Endothelial cell of umbilical vein (primary cell): ENCODE measurements around the gene KCNJ4. TPM values are rescaled to one million over a fixed set of nuclear protein-coding genes. Genes with fewer than 3 reads are reported as not detected.

Experiments used
- BruUV-seq: library from RNA; stranded (reverse); fragments of 400-500 nt; replicated peaks from 2 replicates; lab custom pipeline; 2021; lab: Mats Ljungman, UMichigan
- CTCF ChIA-PET: fragments of 300-600, 350-600 bp; sonication (Branson Sonifier 250); formaldehyde crosslinking; loops from one replicate; lab custom pipeline; 2021; ENCODE audit warnings: antibody characterized with exemption, inconsistent platforms; lab: Charles Lee
- POLR2A ChIA-PET: fragments of 300-600, 350-600 bp; sonication (Branson Sonifier 250); formaldehyde crosslinking; loops from one replicate; lab custom pipeline; 2021; ENCODE audit warnings: antibody characterized with exemption, inconsistent platforms; lab: Charles Lee
- DNase-seq: peaks from one replicate; pipeline ENCODE4 v3.0.0-alpha.2; 2011; ENCODE audit warnings: low read depth, low spot score
- FAIRE-seq: peaks from 2 replicates; lab custom pipeline; 2011; peaks lifted over from hg19 to GRCh38; lab: Jason Lieb, UNC
- H2AFZ ChIP-seq: 2 replicates; pipeline ENCODE4 v1.6.0; 2012; ENCODE audit warnings: low read depth, low read length, control low read depth, inconsistent platforms
- H3K27ac ChIP-seq: 2 replicates; pipeline ENCODE4 v1.5.1; 2011; ENCODE audit warnings: low read depth, mild to moderate bottlenecking, control low read depth, low read length, moderate library complexity; ENCODE audit not compliant: insufficient read depth
- H3K27me3 ChIP-seq, 2 experiments: 2 replicates each; pipeline versions ENCODE4 v1.6.0 to v1.6.1; 2011; ENCODE audit warnings: low read length in 2 of 2, mixed read lengths in 1 of 2; ENCODE audit not compliant: control insufficient read depth in 2 of 2, insufficient read depth in 2 of 2
- H3K36me3 ChIP-seq, 2 experiments: 2 replicates in 1 of 2; 3 replicates in 1 of 2; pipeline ENCODE4 v1.5.1; 2011; ENCODE audit warnings: low read length in 2 of 2, mild to moderate bottlenecking in 1 of 2, moderate library complexity in 1 of 2; ENCODE audit not compliant: control insufficient read depth in 2 of 2, insufficient read depth in 2 of 2; ENCODE audit errors: extremely low read depth in 1 of 2
- H3K4me1 ChIP-seq: 3 replicates; pipeline ENCODE4 v1.5.1; 2011; ENCODE audit warnings: mild to moderate bottlenecking, low read length; ENCODE audit not compliant: control insufficient read depth, insufficient read depth; ENCODE audit errors: extremely low read depth
- H3K4me2 ChIP-seq: 2 replicates; pipeline ENCODE4 v1.6.1; 2011; ENCODE audit warnings: low read length, control low read depth, mixed read lengths; ENCODE audit not compliant: insufficient read depth
- H3K4me3 ChIP-seq, 3 experiments: fragments of 200-600 bp in 1 of 3; sonication (generic), shearing (Covaris generic) in 1 of 3; replicated peaks in 1 of 3; 2 replicates each; pipeline ENCODE4 v1.5.1; 2011 to 2016; ENCODE audit warnings: control low read depth in 3 of 3, low read length in 3 of 3, mild to moderate bottlenecking in 2 of 3, inconsistent platforms in 1 of 3, low read depth in 1 of 3, moderate library complexity in 1 of 3; ENCODE audit not compliant: insufficient read depth in 1 of 3
- H3K79me2 ChIP-seq: 2 replicates; pipeline ENCODE4 v1.6.0; 2012; ENCODE audit warnings: low read length, inconsistent platforms; ENCODE audit not compliant: control insufficient read depth, insufficient read depth
- H3K9ac ChIP-seq: replicated peaks from 2 replicates; pipeline ENCODE3; 2011; ENCODE audit warnings: low read length, control low read depth; ENCODE audit not compliant: insufficient read depth; ENCODE audit errors: extremely low read depth
- H3K9me1 ChIP-seq: replicated peaks from 3 replicates; pipeline ENCODE4 v1.6.0; 2011; ENCODE audit warnings: mild to moderate bottlenecking, low read length; ENCODE audit not compliant: control insufficient read depth, insufficient read depth; ENCODE audit errors: extremely low read depth
- H3K9me3 ChIP-seq: replicated peaks from 2 replicates; pipeline ENCODE4 v1.5.1; 2012; ENCODE audit warnings: low read length, inconsistent platforms; ENCODE audit not compliant: control insufficient read depth, insufficient read depth
- H4K20me1 ChIP-seq: replicated peaks from 2 replicates; pipeline ENCODE3; 2011; ENCODE audit warnings: mild to moderate bottlenecking, low read length; ENCODE audit not compliant: control insufficient read depth, insufficient read depth; ENCODE audit errors: extremely low read depth
- CTCF ChIP-seq, 2 donors: IDR thresholded peaks; 1 replicate in 1 of 2; 2 replicates in 1 of 2; pipeline ENCODE4 v1.5.1; 2011; ENCODE audit warnings: low read length in 2 of 2, mild to moderate bottlenecking in 2 of 2, moderate library complexity in 2 of 2, control low read depth in 1 of 2, inconsistent platforms in 1 of 2, low read depth in 1 of 2; ENCODE audit not compliant: insufficient read depth in 1 of 2; ENCODE audit errors: extremely low read depth in 1 of 2
- EZH2 ChIP-seq: IDR thresholded peaks from 2 replicates; pipeline ENCODE4 v1.6.1; 2012; ENCODE audit warnings: borderline replicate concordance, low read depth, mild to moderate bottlenecking, moderate library complexity, low read length, inconsistent platforms; ENCODE audit not compliant: severe bottlenecking
- FOS ChIP-seq: IDR thresholded peaks from 2 replicates; pipeline ENCODE4 v1.6.1; 2011; ENCODE audit warnings: mild to moderate bottlenecking, low read length, moderate library complexity, borderline replicate concordance; ENCODE audit not compliant: insufficient read depth
- GATA2 ChIP-seq: IDR thresholded peaks from 2 replicates; pipeline ENCODE4 v1.7.0; 2011; ENCODE audit warnings: low read depth, mild to moderate bottlenecking, moderate library complexity, mixed read lengths, low read length; ENCODE audit not compliant: insufficient read length, insufficient read depth
- JUN ChIP-seq: IDR thresholded peaks from 2 replicates; pipeline ENCODE4 v1.6.1; 2011; ENCODE audit warnings: borderline replicate concordance, low read depth; ENCODE audit not compliant: insufficient read length, insufficient read depth
- MAX ChIP-seq: IDR thresholded peaks from 2 replicates; pipeline ENCODE4 v1.6.1; 2011; ENCODE audit not compliant: insufficient read depth, insufficient read length
- MYC ChIP-seq: IDR thresholded peaks from one replicate; pipeline ENCODE4 v1.6.1; 2011; ENCODE audit warnings: mild to moderate bottlenecking, low read depth, low read length
- POLR2A ChIP-seq: IDR thresholded peaks from 2 replicates; pipeline ENCODE4 v1.6.1; 2012; ENCODE audit warnings: low read depth, mild to moderate bottlenecking, control low read depth, low read length
- POLR2AphosphoS5 ChIP-seq: IDR thresholded peaks from 2 replicates; pipeline ENCODE4 v1.6.1; 2012; ENCODE audit warnings: low read depth, mild to moderate bottlenecking, control low read depth, low read length, moderate library complexity; ENCODE audit not compliant: insufficient read depth
- dilution Hi-C: fragments of 300-500 bp; cut with MboI; formaldehyde crosslinking; loops from one replicate; pipeline ENCODE4 v1.15.0; 2019; ENCODE audit warnings: low sequenced_read_pairs; ENCODE audit not compliant: extremely low pct_ligation_motif_present
- intact Hi-C: fragments of 100-400 bp; cut with micrococcal nuclease; formaldehyde crosslinking; loops from one replicate; pipeline ENCODE4 v1.10.0; 2022
- polyA plus RNA-seq, 4 experiments: library from polyadenylated mRNA; depleted of rRNA in 3 of 4; stranded (reverse) in 3 of 4; unstranded in 1 of 4; fragments of >200 nt; gene quantifications; 2 replicates each; pipeline versions ENCODE4 v1.2.1 to v1.2.3, GENCODE V29; 2011 to 2012; ENCODE audit warnings: missing spikeins in 1 of 4
- total RNA-seq: library from RNA; stranded (reverse); gene quantifications from 2 replicates; pipeline ENCODE4 v1.2.3, GENCODE V29; 2021

Gene KCNJ4
- total and polyA plus RNA-seq, 2 donors (not counting 3 experiments of a cell fraction or from before 2014, with no cell fraction given), result not detected

- CTCF ChIA-PET, result interaction anchor here (1.0 kb wide), 1 partner anchor 12 kb away, joined by 3 read pairs; no protein-coding TSS in a partner anchor
- H3K4me3 ChIP-seq, result no peak overlapping the region
- POLR2A ChIA-PET, result no interaction called here
- TF ChIP-seq CTCF (IDR thresholded peaks at IDR 0.05; ENCODE audit: extremely low read depth in 1 of 2, insufficient read depth in 1 of 2, low read depth in 1 of 2, low read length in 2 of 2) (no peak), JUN (no peak), MAX (no peak), POLR2A (no peak), EZH2 (no peak), MYC (no peak), FOS (no peak), POLR2AphosphoS5 (no peak), GATA2 (no peak)
- no peak for FAIRE-seq
- H3K79me2 ChIP-seq, result no peaks in the 10 kb centered on the region
- H3K27me3 ChIP-seq, result no peaks in the 10 kb centered on the region
- no peaks in the 10 kb centered on the region for H3K9me3 ChIP-seq
- no peak overlapping the region for H3K9ac ChIP-seq
- dilution Hi-C loops (no loop called here), intact Hi-C loops (no loop called here)
- DNase-seq, result no peak
- H3K9me1 ChIP-seq, result no peaks in the 10 kb centered on the region
- H4K20me1 ChIP-seq, result no peaks in the 10 kb centered on the region
- no peaks in the 10 kb centered on the region for H3K4me1 ChIP-seq
- no peak overlapping the region for H3K27ac ChIP-seq
- BruUV-seq, result no TSS peak
- no peaks in the 10 kb centered on the region for H3K36me3 ChIP-seq
- H2AFZ ChIP-seq, result no peak overlapping the region
- H3K4me2 ChIP-seq, result no peak overlapping the region
These were observed 37.5 kb downstream of the KCNJ4 start for GRCh38 chr22:38417252-38418060.
